Neural progenitor cell (in vitro differentiated cells): Measurements from ENCODE around the gene SLC25A42.

ENCODE experiments used
- EZH2 ChIP-seq: fragments of 200-600 bp; sonication (generic); IDR thresholded peaks from 2 replicates; pipeline ENCODE4 v1.6.1; 2017; ENCODE audit warnings: antibody characterized with exemption, mild to moderate bottlenecking, moderate library complexity
- EZH2phosphoT487 ChIP-seq: fragments of 200-600 bp; sonication (generic); IDR thresholded peaks from 2 replicates; pipeline ENCODE4 v1.6.1; 2017; ENCODE audit warnings: antibody characterized with exemption
- TF ChIP-seq, protein P1 (sequence below): fragments of 200-600 bp; sonication (generic); IDR thresholded peaks from 2 replicates; pipeline ENCODE4 v1.5.1; 2017; ENCODE audit warnings: antibody characterized with exemption, mild to moderate bottlenecking

DNA sequence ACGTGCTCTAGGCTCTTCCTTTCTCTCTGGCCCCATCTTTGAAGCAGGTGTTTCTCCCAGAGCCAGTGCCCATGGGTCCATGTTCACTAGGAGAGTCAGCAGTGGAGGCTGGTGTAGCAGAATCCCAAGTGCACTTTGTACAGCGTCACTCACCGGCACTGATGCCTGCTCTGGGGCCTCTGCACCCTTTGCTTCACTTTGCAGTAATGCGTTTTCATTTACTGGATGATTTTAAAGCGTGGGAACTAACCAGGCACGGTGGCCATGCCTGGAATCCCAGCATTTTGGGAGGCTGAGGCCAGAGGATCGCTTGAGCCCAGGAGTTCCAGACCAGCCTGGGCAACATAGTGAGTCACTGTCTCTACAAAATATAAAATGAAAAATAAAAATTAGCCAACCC, 30.7 kb downstream of the SLC25A42 start:
- TF ChIP-seq, protein P1, sequence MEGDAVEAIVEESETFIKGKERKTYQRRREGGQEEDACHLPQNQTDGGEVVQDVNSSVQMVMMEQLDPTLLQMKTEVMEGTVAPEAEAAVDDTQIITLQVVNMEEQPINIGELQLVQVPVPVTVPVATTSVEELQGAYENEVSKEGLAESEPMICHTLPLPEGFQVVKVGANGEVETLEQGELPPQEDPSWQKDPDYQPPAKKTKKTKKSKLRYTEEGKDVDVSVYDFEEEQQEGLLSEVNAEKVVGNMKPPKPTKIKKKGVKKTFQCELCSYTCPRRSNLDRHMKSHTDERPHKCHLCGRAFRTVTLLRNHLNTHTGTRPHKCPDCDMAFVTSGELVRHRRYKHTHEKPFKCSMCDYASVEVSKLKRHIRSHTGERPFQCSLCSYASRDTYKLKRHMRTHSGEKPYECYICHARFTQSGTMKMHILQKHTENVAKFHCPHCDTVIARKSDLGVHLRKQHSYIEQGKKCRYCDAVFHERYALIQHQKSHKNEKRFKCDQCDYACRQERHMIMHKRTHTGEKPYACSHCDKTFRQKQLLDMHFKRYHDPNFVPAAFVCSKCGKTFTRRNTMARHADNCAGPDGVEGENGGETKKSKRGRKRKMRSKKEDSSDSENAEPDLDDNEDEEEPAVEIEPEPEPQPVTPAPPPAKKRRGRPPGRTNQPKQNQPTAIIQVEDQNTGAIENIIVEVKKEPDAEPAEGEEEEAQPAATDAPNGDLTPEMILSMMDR = no peak
- TF ChIP-seq EZH2 (no peak), EZH2phosphoT487 (no peak)
